Measurements from ENCODE around the gene TCHP.

DNA sequence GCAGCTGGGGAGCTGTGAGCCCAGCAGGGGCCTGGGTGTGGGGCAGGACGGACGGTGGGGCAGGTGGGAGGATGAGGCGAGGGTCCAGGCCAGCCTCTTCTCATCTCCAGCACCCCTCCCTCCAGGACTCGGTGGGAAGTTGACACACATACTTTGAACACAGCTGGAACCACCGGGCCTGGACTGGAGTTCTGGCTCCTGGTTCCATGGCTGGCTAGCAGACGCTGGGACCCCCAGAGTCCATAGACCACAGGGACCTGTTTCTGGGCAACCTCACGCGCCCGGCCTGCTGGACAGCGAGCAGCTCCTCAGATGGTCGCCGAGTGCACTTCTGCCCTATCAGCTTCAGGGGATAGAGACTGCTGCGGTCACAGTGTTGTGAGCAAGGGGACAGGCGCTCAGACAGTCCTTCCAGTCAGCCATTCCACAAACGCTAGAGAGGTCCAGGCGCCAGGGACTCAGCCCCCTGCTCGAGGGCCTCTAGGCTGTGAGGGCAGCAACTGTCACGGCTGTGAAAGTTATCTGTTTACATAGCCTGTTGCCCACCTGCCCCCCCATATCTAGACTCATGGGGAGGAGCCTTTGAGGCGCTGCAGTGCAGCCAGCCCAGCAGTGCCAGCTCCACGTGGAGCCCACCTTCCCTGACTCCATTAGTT is 25.2 kb downstream of the TCHP start:
- TF ChIP-seq POLR2A (IDR thresholded peaks at IDR 0.05): no peak
- TF ChIP-seq, protein P1, sequence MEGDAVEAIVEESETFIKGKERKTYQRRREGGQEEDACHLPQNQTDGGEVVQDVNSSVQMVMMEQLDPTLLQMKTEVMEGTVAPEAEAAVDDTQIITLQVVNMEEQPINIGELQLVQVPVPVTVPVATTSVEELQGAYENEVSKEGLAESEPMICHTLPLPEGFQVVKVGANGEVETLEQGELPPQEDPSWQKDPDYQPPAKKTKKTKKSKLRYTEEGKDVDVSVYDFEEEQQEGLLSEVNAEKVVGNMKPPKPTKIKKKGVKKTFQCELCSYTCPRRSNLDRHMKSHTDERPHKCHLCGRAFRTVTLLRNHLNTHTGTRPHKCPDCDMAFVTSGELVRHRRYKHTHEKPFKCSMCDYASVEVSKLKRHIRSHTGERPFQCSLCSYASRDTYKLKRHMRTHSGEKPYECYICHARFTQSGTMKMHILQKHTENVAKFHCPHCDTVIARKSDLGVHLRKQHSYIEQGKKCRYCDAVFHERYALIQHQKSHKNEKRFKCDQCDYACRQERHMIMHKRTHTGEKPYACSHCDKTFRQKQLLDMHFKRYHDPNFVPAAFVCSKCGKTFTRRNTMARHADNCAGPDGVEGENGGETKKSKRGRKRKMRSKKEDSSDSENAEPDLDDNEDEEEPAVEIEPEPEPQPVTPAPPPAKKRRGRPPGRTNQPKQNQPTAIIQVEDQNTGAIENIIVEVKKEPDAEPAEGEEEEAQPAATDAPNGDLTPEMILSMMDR (IDR thresholded peaks at IDR 0.05): no peak
- TF ChIP-seq EP300 (IDR thresholded peaks at IDR 0.05): no peak
